Fibroblast of the aortic adventitia (primary cell): ENCODE measurements around the gene FUZ. TPM values are rescaled to one million over a fixed set of nuclear protein-coding genes. Genes with fewer than 3 reads are reported as not detected.

Experiments
- DNase-seq: peaks from one replicate; pipeline ENCODE4 v3.0.0-alpha.2; 2010; ENCODE audit warnings: low read depth
- H3K4me3 ChIP-seq: 2 replicates; pipeline ENCODE4 v1.5.1; 2011; ENCODE audit warnings: low read depth, mild to moderate bottlenecking, control low read depth, low read length, moderate library complexity
- total RNA-seq: library from RNA; depleted of rRNA; stranded (reverse); fragments of >200 nt; gene quantifications from 2 replicates; pipeline ENCODE4 v1.2.3, GENCODE V29; 2012; ENCODE audit warnings: low replicate concordance
- TF ChIP-seq, protein P1 (sequence below): IDR thresholded peaks from 2 replicates; pipeline ENCODE4 v1.5.1; 2011; ENCODE audit warnings: mild to moderate bottlenecking, low read length, control low read depth, inconsistent platforms; ENCODE audit not compliant: insufficient read depth

FUZ gene
- total RNA-seq, 1 donor, result 23.5 TPM

- TF ChIP-seq, protein P1, sequence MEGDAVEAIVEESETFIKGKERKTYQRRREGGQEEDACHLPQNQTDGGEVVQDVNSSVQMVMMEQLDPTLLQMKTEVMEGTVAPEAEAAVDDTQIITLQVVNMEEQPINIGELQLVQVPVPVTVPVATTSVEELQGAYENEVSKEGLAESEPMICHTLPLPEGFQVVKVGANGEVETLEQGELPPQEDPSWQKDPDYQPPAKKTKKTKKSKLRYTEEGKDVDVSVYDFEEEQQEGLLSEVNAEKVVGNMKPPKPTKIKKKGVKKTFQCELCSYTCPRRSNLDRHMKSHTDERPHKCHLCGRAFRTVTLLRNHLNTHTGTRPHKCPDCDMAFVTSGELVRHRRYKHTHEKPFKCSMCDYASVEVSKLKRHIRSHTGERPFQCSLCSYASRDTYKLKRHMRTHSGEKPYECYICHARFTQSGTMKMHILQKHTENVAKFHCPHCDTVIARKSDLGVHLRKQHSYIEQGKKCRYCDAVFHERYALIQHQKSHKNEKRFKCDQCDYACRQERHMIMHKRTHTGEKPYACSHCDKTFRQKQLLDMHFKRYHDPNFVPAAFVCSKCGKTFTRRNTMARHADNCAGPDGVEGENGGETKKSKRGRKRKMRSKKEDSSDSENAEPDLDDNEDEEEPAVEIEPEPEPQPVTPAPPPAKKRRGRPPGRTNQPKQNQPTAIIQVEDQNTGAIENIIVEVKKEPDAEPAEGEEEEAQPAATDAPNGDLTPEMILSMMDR, result no peak
- DNase-seq, result no peak
- peak overlapping the region; percentile 90 for H3K4me3 ChIP-seq
Measured at GRCh38 chr19:49850221-49850486, 37.1 kb upstream of the FUZ start.

DNA sequence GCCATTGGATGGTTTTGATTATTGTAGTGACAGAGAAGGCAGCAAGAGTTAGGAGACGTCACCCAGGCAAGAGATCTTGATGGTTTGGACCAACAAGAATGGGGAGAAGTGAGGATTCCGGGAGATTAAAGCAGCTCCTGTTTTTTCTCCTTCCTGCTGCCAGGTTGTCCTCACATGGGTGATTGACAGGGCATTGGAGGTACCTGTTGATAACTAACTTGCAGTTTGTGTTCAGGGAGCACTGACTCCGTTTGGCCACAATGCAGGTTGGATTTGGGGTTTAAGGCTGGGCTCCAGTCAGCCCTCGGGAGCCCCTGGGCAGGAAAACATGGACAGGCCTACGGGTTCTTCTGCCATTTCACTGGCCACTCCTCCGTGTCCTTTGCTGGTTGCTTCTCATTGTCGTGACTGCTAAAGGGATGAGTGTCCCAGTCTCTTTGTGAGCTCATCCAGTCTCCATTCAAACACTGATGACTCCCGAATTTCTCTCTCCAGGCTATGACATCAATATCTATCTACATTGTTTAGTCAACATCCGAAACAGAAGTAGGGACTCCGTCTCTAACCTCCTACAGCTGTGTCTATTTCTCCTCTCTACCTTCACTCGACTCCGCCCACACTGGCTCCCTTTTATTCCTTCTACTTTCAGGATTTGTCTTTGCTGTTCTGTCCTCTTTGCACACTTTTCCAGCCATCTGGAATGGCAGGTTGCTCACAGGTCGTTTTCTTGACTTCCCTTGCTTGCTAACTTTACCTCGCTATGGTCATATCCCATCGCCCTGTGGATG, 36.5 kb upstream of the FUZ start:
- no peak for DNase-seq
- TF ChIP-seq, protein P1, result no peak
- peak overlapping the region; percentile 90 for H3K4me3 ChIP-seq

DNA sequence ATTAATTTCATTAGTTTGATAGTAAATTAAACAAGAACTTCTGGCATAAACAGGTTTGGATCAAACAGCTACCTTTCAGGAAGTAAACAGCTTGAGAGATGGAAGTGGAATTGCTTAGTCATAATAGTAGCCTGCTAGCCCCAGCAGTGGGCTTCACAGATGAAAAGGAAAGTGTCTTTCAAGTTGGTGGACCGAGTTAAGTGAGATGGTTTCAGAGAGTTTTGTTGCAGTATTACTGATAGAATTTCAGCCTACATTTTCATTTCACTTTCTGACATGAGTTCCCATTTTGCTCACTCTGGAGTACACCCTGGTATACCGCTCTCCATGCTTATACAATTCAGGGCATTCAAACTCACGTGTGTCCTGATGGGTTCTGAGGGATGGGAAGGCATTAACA, 35.8 kb upstream of the FUZ start:
- DNase-seq, result no peak
- TF ChIP-seq, protein P1, result no peak
- H3K4me3 ChIP-seq, result no peak overlapping the region

DNA sequence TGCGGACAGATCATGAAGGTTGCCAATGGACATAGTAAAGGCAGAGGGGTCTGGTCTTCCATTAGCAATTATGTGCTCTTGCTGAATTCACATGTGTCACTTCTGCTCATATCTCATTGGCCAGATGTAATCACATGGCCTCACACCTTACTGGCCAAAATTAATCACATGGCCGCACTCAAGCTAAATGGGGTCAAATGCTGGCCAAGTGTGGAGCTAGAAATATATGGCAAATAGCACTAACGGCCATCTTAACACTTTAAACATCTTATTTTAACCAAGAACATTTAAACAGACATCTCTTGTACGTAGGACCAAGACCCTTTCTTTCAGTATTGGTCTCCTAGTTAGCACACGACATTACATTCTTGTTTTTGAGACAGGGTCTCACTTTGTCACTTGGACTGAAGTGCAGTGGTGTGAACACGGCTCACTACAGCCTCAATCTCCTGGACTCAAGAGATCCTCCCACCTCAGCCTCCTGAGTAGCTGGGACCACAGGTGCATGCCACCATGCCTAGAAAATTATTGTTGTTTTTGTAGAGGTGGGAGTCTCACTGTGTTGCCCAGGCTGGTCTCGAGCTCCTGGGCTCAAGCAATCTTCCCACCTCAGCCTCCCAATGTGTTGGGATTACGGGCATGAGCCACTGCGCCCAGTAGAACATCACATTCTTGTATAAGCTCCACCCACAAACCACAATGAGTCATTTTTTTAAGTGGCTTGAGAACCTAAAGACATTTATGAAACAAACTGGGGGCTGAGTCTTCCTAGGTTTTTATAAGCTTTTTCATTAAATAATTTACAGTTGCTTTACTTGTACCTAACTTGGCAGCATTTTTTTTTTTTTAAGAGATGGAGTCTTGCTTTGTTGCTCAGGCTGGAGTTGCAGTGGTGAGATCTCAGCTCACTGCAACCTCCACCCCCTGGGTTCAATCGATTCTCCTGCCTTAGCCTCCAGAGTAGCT, 34.9 kb upstream of the FUZ start:
- peak; percentile 79 for DNase-seq
- TF ChIP-seq, protein P1, result no peak
- H3K4me3 ChIP-seq, result no peak overlapping the region

- DNase-seq, result no peak
- H3K4me3 ChIP-seq, result no peak overlapping the region
- TF ChIP-seq, protein P1, result no peak
Measured at GRCh38 chr19:49846408-49846807, 33.3 kb upstream of the FUZ start.

- no peak for DNase-seq
- no peak overlapping the region for H3K4me3 ChIP-seq
- TF ChIP-seq, protein P1, result no peak
Measured at GRCh38 chr19:49845414-49845813, 32.3 kb upstream of the FUZ start.
